ENCODE measurements around the gene ACSS3.

The ACSS3 gene

GRCh38 chr12:81084811-81085350 lies 7.0 kb downstream of the ACSS3 start:
- TF ChIP-seq SIN3A (IDR thresholded peaks at IDR 0.05; ENCODE audit: borderline replicate concordance, insufficient read depth, low read length) = no peak
- TF ChIP-seq POLR2AphosphoS5 (IDR thresholded peaks at IDR 0.05; ENCODE audit: low read depth, low read length) = no peak

- TF ChIP-seq TAF1 (IDR thresholded peaks at IDR 0.05; ENCODE audit: borderline replicate concordance, insufficient read depth, low read length) = no peak
- TF ChIP-seq FOXP2 (optimal IDR thresholded peaks at IDR 0.05; ENCODE audit: borderline replicate concordance, extremely low read depth, extremely low read length, insufficient read depth) = no peak
- no peak for TF ChIP-seq REST (IDR thresholded peaks at IDR 0.05; ENCODE audit: insufficient read depth in 1 of 2, low read depth in 2 of 2, low read length in 2 of 2)
- no peak for TF ChIP-seq SIN3A (IDR thresholded peaks at IDR 0.05; ENCODE audit: borderline replicate concordance, insufficient read depth, low read length)
- TF ChIP-seq POLR2AphosphoS5 (IDR thresholded peaks at IDR 0.05; ENCODE audit: low read depth, low read length) = no peak
Observed at GRCh38 chr12:81085832-81086231, 8.0 kb downstream of the ACSS3 start.

GRCh38 chr12:81086342-81086741 lies 8.5 kb downstream of the ACSS3 start:
- TF ChIP-seq TAF1 (IDR thresholded peaks at IDR 0.05; ENCODE audit: borderline replicate concordance, insufficient read depth, low read length) = no peak
- no peak for TF ChIP-seq POLR2AphosphoS5 (IDR thresholded peaks at IDR 0.05; ENCODE audit: low read depth, low read length)
- no peak for TF ChIP-seq SIN3A (IDR thresholded peaks at IDR 0.05; ENCODE audit: borderline replicate concordance, insufficient read depth, low read length)
- TF ChIP-seq REST (IDR thresholded peaks at IDR 0.05; ENCODE audit: insufficient read depth in 1 of 2, low read depth in 2 of 2, low read length in 2 of 2) = no peak
- no peak for TF ChIP-seq FOXP2 (optimal IDR thresholded peaks at IDR 0.05; ENCODE audit: borderline replicate concordance, extremely low read depth, extremely low read length, insufficient read depth)

DNA sequence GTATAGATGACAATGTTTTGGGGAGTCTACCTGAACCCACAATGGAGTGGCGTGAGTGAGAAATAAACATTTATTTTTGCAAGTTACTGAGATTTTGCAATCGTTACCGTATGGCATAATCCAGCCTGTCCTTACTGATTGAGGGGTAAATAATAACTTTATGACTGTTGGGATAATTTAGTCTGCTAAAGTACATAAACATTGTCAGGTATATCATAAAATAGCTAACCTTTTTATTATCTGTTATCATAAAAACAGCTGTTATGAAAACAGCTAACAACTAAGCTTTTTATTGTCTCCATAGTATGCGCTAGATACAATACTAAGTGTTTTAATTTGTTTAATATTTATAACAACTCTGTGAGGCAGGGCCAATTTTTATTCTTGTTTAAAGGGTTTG lies 10.3 kb downstream of the ACSS3 start:
- no peak for TF ChIP-seq FOXP2 (optimal IDR thresholded peaks at IDR 0.05; ENCODE audit: borderline replicate concordance, extremely low read depth, extremely low read length, insufficient read depth)
- TF ChIP-seq TAF1 (IDR thresholded peaks at IDR 0.05; ENCODE audit: borderline replicate concordance, insufficient read depth, low read length) = no peak
- no peak for TF ChIP-seq SIN3A (IDR thresholded peaks at IDR 0.05; ENCODE audit: borderline replicate concordance, insufficient read depth, low read length)
- TF ChIP-seq POLR2AphosphoS5 (IDR thresholded peaks at IDR 0.05; ENCODE audit: low read depth, low read length) = no peak
- TF ChIP-seq REST (IDR thresholded peaks at IDR 0.05; ENCODE audit: insufficient read depth in 1 of 2, low read depth in 2 of 2, low read length in 2 of 2) = no peak

- no peak for TF ChIP-seq FOXP2 (optimal IDR thresholded peaks at IDR 0.05; ENCODE audit: borderline replicate concordance, extremely low read depth, extremely low read length, insufficient read depth)
- TF ChIP-seq SIN3A (IDR thresholded peaks at IDR 0.05; ENCODE audit: borderline replicate concordance, insufficient read depth, low read length) = no peak
- no peak for TF ChIP-seq POLR2AphosphoS5 (IDR thresholded peaks at IDR 0.05; ENCODE audit: low read depth, low read length)
- no peak for TF ChIP-seq REST (IDR thresholded peaks at IDR 0.05; ENCODE audit: insufficient read depth in 1 of 2, low read depth in 2 of 2, low read length in 2 of 2)
- no peak for TF ChIP-seq TAF1 (IDR thresholded peaks at IDR 0.05; ENCODE audit: borderline replicate concordance, insufficient read depth, low read length)
Observed at GRCh38 chr12:81089412-81089811, 11.5 kb downstream of the ACSS3 start.

All from PFSK-1 (cell line).